GM23248 (cell line): ENCODE results near the gene NFKBIL1. TPM values are rescaled to one million over a fixed set of nuclear protein-coding genes. Genes with fewer than 3 reads are reported as not detected.
A peak's percentile ranks its signal among the peaks of the same experiment; 100 is the strongest.

ENCODE experiments used
- DNase-seq: peaks from one replicate; pipeline ENCODE4 v3.0.0-alpha.2; 2015
- H2AFZ ChIP-seq: fragments of 200-600 bp; sonication (generic); 2 replicates; pipeline ENCODE4 v1.6.1; 2016; ENCODE audit warnings: antibody characterized with exemption
- H3F3A ChIP-seq: fragments of 200-600 bp; sonication (generic); 2 replicates; pipeline ENCODE4 v1.6.1; 2016; ENCODE audit warnings: mild to moderate bottlenecking, antibody characterized with exemption, mixed run types; ENCODE audit not compliant: insufficient read depth
- H3K27ac ChIP-seq: fragments of 200-600 bp; sonication (generic); 2 replicates; pipeline ENCODE4 v1.5.1; 2016; ENCODE audit warnings: mild to moderate bottlenecking
- H3K27me3 ChIP-seq: fragments of 200-600 bp; sonication (generic); replicated peaks from 2 replicates; pipeline ENCODE4 v1.6.1; 2016; ENCODE audit warnings: mild to moderate bottlenecking; ENCODE audit not compliant: insufficient read depth
- H3K36me3 ChIP-seq: fragments of 200-600 bp; sonication (generic); 2 replicates; pipeline ENCODE4 v1.6.1; 2016; ENCODE audit warnings: low read depth, mild to moderate bottlenecking
- H3K4me1 ChIP-seq: fragments of 200-600 bp; sonication (generic); 2 replicates; pipeline ENCODE4 v1.6.1; 2016; ENCODE audit warnings: mild to moderate bottlenecking; ENCODE audit not compliant: insufficient read depth
- H3K4me2 ChIP-seq: fragments of 200-600 bp; sonication (generic); one replicate; pipeline ENCODE4 v1.6.1; 2016; ENCODE audit warnings: mild to moderate bottlenecking; ENCODE audit not compliant: unreplicated experiment
- H3K4me3 ChIP-seq: fragments of 200-600 bp; sonication (generic); 2 replicates; pipeline ENCODE4 v1.5.1; 2016; ENCODE audit warnings: mild to moderate bottlenecking
- H3K79me2 ChIP-seq: fragments of 200-600 bp; sonication (generic); 2 replicates; pipeline ENCODE4 v1.6.1; 2016; ENCODE audit warnings: mild to moderate bottlenecking; ENCODE audit not compliant: insufficient read depth
- H3K9ac ChIP-seq: fragments of 200-600 bp; sonication (generic); 2 replicates; pipeline ENCODE4 v1.6.1; 2016; ENCODE audit warnings: mild to moderate bottlenecking
- H3K9me2 ChIP-seq: fragments of 200-600 bp; sonication (generic); 2 replicates; pipeline ENCODE4 v1.6.1; 2016; ENCODE audit warnings: mixed run types, mild to moderate bottlenecking, moderate library complexity; ENCODE audit not compliant: insufficient read depth
- H3K9me3 ChIP-seq: fragments of 200-600 bp; sonication (generic); one replicate; pipeline ENCODE4 v1.6.1; 2017; ENCODE audit warnings: low read depth
- H4K20me1 ChIP-seq: fragments of 200-600 bp; sonication (generic); 2 replicates; pipeline ENCODE4 v1.6.0; 2016; ENCODE audit not compliant: insufficient read depth
- EZH2 ChIP-seq: fragments of 200-600 bp; sonication (generic); IDR thresholded peaks from 2 replicates; pipeline ENCODE4 v1.6.1; 2018; ENCODE audit warnings: antibody characterized with exemption, mild to moderate bottlenecking; ENCODE audit not compliant: insufficient read depth, poor library complexity, severe bottlenecking
- EZH2phosphoT487 ChIP-seq: fragments of 200-600 bp; sonication (generic); IDR thresholded peaks from 2 replicates; pipeline ENCODE4 v1.6.1; 2018; ENCODE audit warnings: antibody characterized with exemption, moderate library complexity, mild to moderate bottlenecking, low read depth; ENCODE audit not compliant: insufficient read depth
- WGBS, 2 experiments: methylation state at CpG; one replicate each; pipeline ENCODE4 v1.1.6; 2015 to 2017; ENCODE audit warnings: low lambda C conversion rate in 2 of 2, low coverage in 1 of 2; ENCODE audit errors: missing lambda C conversion rate in 2 of 2; 5-methylcytosine and 5-hydroxymethylcytosine counted together
- in situ Hi-C: fragments of 300-500 bp; cut with MboI; formaldehyde crosslinking; loops from 2 replicates; pipeline ENCODE4 v1.15.0; 2020
- polyA plus RNA-seq: library from polyadenylated mRNA; unstranded; fragments of >200 nt; fragmentation: Nextera tagmentation; extraction: Ambion mirVana; gene quantifications from 2 replicates; pipeline ENCODE4 v1.2.1, GENCODE V29; 2016
- total RNA-seq: library from RNA; depleted of rRNA; stranded (reverse); fragments of >200 nt; shearing (Covaris generic); gene quantifications from 2 replicates; pipeline ENCODE4 v1.2.3, GENCODE V29; 2014

Gene NFKBIL1
- total and polyA plus RNA-seq, 2 experiments from 2014 or later = 12.3 to 20.4 TPM

DNA sequence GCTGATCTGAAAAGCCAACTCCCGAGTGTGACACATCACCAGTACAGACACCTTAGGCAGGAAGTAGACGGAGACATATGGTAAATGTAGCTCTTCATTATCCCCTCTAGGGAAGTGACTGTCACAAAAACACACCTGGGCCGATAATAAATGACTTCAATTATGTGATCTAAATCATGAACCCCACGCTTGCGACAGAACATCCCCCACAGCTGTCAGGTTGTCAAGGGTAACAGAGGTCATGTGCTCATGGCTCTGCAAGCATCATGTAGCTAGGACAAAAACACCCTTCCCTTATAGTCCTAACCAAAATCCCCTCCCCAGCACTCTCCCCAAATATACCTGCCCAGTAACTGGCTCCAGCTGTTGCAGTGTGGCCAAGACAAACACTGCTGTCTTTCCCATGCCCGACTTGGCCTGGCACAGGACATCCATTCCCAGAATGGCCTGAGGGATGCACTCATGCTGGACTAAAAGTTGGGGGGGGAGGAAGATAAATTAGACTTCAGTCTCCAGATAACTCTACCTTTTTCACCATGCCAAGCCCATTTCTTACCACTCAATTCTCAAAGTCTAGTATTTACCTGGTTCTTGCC lies 8.5 kb upstream of the NFKBIL1 start:
- H4K20me1 ChIP-seq = peaks cover 32% of the 10 kb centered on the region
- H3K4me3 ChIP-seq = peak overlapping the region; percentile 96
- peak overlapping the region; percentile 91 for H3K4me2 ChIP-seq
- 60 to 72% methylated on average over 6 of the region's 6 CpGs for WGBS, 2 experiments
- peak overlapping the region; percentile 98 for H3K9ac ChIP-seq
- H2AFZ ChIP-seq = no peak overlapping the region
- H3K36me3 ChIP-seq = peaks cover 61% of the 10 kb centered on the region
- no peaks in the 10 kb centered on the region for H3K9me2 ChIP-seq
- in situ Hi-C loops = no loop called here
- no peak for DNase-seq
- TF ChIP-seq EZH2phosphoT487 (no peak), EZH2 (no peak)
- H3K79me2 ChIP-seq = peaks cover 93% of the 10 kb centered on the region
- H3K4me1 ChIP-seq = peaks cover 19% of the 10 kb centered on the region
- H3K9me3 ChIP-seq = no peaks in the 10 kb centered on the region
- no peak overlapping the region; the same call in 1 of the 2 replicates for H3K27ac ChIP-seq
- H3K27me3 ChIP-seq = no peaks in the 10 kb centered on the region
- peaks cover 38% of the 10 kb centered on the region for H3F3A ChIP-seq

DNA sequence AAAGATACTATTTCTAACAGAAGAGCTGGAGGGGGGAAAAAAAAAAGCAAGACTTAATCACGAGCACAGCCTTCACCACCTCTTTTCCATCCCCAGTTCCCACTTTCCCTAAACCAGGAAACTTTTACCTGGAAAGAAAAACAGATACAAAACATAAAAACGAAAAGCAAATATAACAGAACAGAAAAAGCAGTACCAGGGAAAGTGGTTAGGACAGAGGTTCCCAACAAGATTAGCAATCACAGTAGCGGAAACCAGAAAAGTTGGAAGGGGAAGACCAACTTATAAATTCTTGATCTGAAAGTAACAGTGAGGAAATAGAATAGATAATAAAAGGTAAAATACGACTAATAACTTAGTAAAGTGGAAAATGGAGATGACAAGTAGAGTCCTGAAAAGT lies 6.8 kb upstream of the NFKBIL1 start:
- H3F3A ChIP-seq = peaks cover 23% of the 10 kb centered on the region
- no peaks in the 10 kb centered on the region for H3K27me3 ChIP-seq
- DNase-seq = no peak
- H2AFZ ChIP-seq = no peak overlapping the region
- H3K9ac ChIP-seq = peak overlapping the region; percentile 98
- H3K9me2 ChIP-seq = no peaks in the 10 kb centered on the region
- no peaks in the 10 kb centered on the region for H3K9me3 ChIP-seq
- WGBS, 2 experiments = 1 to 2% methylated on average over 4 of the region's 4 CpGs
- no peak for TF ChIP-seq EZH2phosphoT487
- TF ChIP-seq EZH2 = no peak
- H3K79me2 ChIP-seq = peaks cover 76% of the 10 kb centered on the region
- peaks cover 32% of the 10 kb centered on the region for H4K20me1 ChIP-seq
- peak overlapping the region; percentile 96 for H3K4me3 ChIP-seq
- in situ Hi-C loops = loop anchor here (5.0 kb wide), 1 partner anchor 62 kb away; no protein-coding TSS in a partner anchor
- H3K36me3 ChIP-seq = peaks cover 44% of the 10 kb centered on the region
- H3K27ac ChIP-seq = peak overlapping the region; percentile 96
- H3K4me1 ChIP-seq = peaks cover 19% of the 10 kb centered on the region
- peak overlapping the region; percentile 91 for H3K4me2 ChIP-seq

DNA sequence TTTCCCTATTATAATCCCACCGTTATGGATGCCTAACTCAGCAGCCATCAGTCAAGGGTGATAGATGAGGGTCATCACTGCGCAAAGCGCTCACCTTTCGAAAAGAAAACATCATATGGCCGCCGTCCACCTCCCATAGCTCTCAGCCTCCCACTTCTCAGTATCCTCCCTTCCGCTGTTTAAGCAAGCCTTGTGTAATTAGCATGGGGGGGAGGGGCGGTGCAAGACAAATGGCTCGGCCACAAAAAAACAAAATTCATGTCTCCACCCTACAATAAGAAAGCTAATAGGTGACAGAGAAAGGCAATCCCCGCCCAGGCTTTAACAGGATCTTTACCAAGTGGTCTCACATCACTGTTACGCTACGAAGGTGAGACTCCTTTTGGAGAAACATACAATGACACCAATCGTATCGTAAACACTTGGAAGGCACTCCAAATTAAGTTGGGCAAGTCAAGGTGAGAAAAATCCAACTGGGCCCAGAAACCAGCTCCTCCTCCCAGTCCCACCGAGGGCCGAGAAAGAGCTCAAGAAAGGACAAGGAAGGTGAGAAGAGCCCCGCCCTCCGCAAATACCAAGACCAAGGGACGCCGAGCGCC lies 6.2 kb upstream of the NFKBIL1 start:
- Histone ChIP-seq H3K4me1 (peaks cover 19% of the 10 kb centered on the region), H3K79me2 (peaks cover 71% of the 10 kb centered on the region), H3K27me3 (no peaks in the 10 kb centered on the region), H3K27ac (peak overlapping the region; percentile 96), H2AFZ (peak overlapping the region; percentile 83), H3K36me3 (peaks cover 39% of the 10 kb centered on the region), H4K20me1 (peaks cover 27% of the 10 kb centered on the region), H3K9me2 (no peaks in the 10 kb centered on the region), H3K4me3 (peak overlapping the region; percentile 96), H3K9me3 (no peaks in the 10 kb centered on the region), H3K4me2 (peak overlapping the region; percentile 91), H3F3A (peaks cover 18% of the 10 kb centered on the region), H3K9ac (peak overlapping the region; percentile 98)
- no peak for TF ChIP-seq EZH2phosphoT487
- no peak for TF ChIP-seq EZH2
- WGBS, 2 experiments = 1% methylated on average over 21 of the region's 21 CpGs
- in situ Hi-C loops = loop anchor here (5.0 kb wide), 1 partner anchor 61 kb away; no protein-coding TSS in a partner anchor
- peak; percentile 81 for DNase-seq

DNA sequence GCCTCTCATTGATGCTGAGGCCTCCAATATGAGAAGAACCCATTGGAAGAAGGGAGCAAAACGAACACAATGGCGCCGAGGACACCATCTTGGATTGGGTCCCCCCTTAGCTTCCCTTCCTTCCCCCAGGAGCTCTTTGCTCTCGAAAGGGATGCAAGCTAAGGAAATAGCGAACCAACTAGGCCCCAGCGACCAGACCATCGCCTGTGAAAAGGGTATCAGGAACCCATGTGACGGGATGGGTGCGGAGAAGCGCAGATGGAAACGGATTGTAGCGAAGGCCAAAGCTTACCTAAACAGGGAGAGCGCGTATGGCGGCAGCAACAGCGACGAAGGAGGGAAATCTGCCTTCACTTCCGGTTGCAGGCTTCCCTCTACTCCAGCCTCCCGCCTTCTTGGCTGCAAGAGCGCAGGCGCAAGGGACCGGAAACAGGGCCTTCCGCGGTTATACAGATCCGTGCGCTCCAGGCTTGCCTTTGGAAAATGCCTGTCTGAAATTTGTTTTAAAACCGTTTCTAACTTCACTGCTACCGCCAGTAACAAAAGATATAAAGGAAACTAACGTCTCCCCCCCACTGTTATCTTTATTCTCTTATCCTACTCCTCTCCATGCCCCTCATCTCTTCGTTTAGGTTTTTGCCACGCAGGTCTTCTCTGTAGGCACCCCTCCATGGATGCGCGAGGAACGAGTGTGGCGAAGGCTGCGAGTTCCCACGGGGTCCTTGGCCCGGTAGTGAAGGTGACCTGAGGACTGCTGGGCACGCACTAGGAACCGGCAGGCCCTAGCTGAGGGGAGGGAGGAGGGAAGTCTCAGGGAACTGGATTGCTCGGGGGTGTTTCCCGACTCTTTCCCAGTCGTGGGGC lies 5.5 kb upstream of the NFKBIL1 start, which contains the start of gene DDX39B:
Gene DDX39B, minus strand, starts transcription at position 346 of the 864 bp plus-strand sequence. CDS start 1,471 bp downstream, outside the sequence.
- no peaks in the 10 kb centered on the region for H3K9me2 ChIP-seq
- H3K9ac ChIP-seq = peak within 1 kb of the TSS; percentile 98
- H3K36me3 ChIP-seq = peaks cover 31% of the 10 kb centered on the region
- peaks cover 15% of the 10 kb centered on the region; the same call in 1 of the 2 replicates for H3F3A ChIP-seq
- peak; percentile 99 for DNase-seq
- H4K20me1 ChIP-seq = peaks cover 27% of the 10 kb centered on the region
- TF ChIP-seq EZH2 = no peak
- no peak for TF ChIP-seq EZH2phosphoT487
- peak within 1 kb of the TSS; percentile 96 for H3K27ac ChIP-seq
- H3K4me1 ChIP-seq = peaks cover 19% of the 10 kb centered on the region
- 0 to 2% methylated on average over 42 to 43 of the region's 43 CpGs for WGBS, 2 experiments
- peak within 1 kb of the TSS; percentile 96 for H3K4me3 ChIP-seq
- no peaks in the 10 kb centered on the region for H3K9me3 ChIP-seq
- H2AFZ ChIP-seq = peak within 1 kb of the TSS; percentile 83
- H3K27me3 ChIP-seq = no peaks in the 10 kb centered on the region
- in situ Hi-C loops = loop anchor here (5.0 kb wide), 1 partner anchor 60 kb away; no protein-coding TSS in a partner anchor
- peak within 1 kb of the TSS; percentile 91 for H3K4me2 ChIP-seq
- H3K79me2 ChIP-seq = peaks cover 64% of the 10 kb centered on the region
